NCI-H345 treated with DMSO at 0.1 percent for 48 hours (cell line): ENCODE results near the gene P2RX7.

Experiments used
- DNase-seq: peaks from one replicate; lab custom pipeline; 2025; ENCODE audit not compliant: unreplicated experiment; lab: John Stamatoyannopoulos, UW

P2RX7 gene

DNA sequence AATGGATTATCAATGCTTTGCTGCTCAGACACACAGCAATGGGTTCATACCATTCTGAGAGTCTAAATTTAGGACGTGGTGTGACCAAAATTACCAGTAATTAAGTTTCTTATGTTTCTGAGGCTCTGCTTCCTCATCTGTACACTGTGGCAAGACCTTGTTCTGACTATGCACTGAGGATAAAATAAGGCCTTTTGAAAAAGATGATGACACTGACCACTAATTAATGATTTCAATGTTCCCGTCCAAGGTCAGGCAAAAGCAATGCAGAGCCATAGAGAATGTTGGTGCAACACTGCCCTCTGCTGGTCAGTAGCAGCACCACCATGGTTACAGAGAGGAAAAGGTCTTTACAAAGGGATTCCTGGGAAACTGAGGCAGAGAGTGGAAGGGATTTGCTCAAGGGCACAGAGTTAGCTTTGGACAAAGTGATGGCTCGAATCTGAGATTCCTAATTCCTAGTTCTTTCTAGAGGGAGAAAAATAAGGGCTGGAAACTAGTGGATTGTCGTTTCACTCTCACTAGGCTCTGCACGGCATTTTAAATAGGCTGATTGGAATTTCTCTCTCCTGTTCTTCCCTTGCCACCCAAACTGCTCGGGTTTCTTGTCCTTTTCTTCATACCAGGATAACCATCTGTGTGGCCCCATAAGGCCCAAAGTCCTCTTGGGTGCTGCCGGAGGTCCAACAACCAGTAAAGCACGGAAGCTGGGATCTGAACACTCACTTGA lies 22.3 kb upstream of the P2RX7 start:
- peak; percentile 32 for DNase-seq

GRCh38 chr12:121111684-121112083 lies 21.0 kb upstream of the P2RX7 start:
- no peak for DNase-seq

DNA sequence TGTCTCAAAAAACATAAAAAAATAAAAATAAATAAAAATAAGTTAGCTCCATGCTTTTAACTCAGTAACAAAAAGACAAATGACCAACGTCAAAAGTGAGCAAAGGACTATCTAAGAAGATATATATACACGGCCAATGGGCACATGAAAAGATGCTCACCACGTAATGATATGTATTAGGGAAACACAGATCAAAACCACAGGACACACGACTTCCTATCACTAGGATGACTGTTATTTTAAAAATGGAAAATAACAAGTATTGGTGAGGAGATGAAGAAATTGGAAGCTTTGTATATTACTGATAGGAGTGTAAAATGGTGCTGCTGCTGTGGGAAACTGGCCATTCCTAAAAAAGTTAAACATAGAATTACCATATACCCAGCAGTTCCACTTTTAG lies 20.2 kb upstream of the P2RX7 start:
- no peak for DNase-seq

DNA sequence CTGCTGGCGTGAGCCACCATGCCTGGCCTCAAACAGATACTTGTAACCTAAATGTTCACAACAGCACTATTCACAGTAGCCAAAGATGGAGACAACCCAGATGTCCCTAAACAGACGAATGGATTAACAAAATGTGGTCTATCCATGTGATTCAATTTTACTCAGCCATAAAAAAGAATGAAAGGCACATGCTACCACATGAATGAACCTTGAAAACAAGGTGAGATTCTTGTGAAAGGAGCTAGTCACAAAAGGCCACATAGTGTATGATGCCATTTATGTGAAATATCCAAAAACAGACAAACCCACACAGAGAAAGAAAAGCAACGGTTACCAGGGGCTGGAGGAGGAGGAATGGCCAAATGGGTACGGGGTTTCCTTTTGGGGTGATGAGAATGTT lies 19.6 kb upstream of the P2RX7 start:
- no peak for DNase-seq

DNA sequence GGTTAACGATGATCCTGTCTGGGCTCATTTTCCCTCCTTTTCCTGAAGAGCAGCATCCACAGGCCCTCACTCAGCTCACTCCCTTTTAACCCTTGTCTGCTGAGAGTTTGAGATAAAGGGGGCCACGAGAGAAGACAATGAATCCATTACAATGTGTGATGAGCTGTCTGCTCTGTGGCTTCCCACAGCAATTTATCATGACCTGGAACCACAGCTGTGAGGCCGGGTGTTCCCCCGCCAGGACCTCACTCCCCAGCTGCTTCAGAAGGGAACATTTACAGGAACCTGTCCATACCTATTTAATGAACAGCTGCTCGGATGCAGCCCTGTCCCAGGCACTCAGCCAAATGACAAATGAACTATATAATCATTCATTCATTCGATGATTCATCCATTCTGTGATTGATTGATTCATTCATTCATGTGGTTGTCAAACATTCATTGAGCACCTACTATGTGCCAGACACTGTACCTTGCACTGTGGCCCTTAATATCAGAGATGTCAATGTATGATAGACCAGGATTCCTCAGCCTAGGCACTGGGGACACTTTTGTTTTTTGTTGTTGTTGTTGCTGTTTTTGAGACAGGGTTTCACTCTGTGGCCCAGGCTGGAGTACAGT lies 18.5 kb upstream of the P2RX7 start:
- DNase-seq, result no peak

DNA sequence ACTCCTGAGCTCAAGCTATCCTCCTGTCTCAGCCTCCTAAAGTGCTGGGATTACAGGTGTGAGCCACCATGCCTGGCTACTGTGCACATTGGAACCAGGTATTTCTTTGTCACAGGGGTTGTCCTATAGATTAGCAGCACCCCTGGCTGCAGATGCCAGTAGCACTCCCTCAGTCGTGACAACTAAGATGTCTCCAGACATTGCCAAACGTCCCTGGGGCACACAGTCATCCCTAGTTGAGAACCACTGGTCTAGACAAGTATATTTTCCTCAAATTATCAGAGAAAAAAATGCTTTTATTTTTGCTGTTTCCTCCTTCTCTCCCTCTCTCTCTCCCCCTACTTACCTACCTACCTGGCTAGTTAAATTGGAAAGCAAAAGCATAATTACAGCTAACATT lies 17.9 kb upstream of the P2RX7 start:
- no peak for DNase-seq

DNA sequence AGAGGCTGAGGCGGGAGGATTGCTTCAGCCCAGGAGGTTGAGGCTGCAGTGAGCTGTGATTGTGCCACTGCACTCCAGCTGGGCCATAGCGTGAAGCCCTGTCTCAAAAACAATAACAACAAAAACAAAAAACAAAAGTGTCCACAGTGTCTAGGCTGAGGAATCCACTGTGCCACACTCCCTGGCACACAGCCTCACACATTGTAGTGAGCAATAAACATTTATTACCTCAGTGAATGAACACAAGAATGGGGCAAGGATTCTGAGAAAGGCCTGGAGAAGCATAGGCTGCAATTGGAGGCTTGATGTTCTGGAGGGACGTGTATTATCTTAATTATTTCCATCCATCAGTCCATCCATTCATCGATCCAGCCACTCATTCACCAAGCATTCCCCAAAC lies 17.1 kb upstream of the P2RX7 start:
- DNase-seq, result no peak

GRCh38 chr12:121116318-121117225 lies 16.1 kb upstream of the P2RX7 start:
- no peak for DNase-seq

GRCh38 chr12:121117226-121117777 lies 15.4 kb upstream of the P2RX7 start:
- no peak for DNase-seq

GRCh38 chr12:121120323-121120722 lies 12.4 kb upstream of the P2RX7 start:
- DNase-seq, result no peak

DNA sequence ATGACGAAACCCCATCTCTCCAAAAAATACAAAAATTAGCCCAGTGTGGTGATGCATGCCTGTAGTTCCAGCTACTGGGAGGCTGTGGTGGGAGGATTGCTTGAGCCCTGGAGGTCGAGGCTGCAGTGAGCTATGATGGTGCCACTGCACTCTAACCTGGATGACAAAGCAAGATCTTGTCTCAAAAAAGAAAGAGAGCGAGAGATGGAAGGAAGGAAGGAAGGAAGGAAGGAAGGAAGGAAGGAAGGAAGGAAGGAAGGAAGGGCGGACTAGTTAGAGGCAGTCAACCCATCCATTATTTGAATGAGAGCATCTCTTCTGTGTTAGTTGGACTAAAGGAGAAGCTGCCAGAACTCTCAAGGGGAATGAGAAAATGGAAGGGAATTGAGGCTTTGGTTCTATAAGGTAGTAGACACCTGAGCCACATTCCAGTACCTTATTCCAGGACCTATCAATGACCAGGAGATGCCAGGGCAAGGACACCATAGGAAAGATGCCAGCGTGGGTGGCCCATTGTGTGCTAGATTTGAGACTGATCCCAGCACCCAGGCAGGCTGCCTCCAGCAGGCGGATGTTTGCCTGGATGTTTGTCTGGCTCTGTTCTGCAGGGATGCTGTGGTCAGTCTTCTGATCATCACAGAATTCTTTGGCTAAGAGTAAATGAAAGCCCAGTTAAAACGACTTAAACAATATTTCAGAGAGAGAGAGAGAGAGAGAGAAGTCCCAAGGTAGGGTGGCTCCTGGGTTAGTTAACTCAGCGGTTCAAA lies 11.5 kb upstream of the P2RX7 start:
- no peak for DNase-seq

- DNase-seq, result no peak
Measured at GRCh38 chr12:121121805-121122204, 10.9 kb upstream of the P2RX7 start.

- no peak for DNase-seq
Measured at GRCh38 chr12:121123488-121123887, 9.2 kb upstream of the P2RX7 start.

DNA sequence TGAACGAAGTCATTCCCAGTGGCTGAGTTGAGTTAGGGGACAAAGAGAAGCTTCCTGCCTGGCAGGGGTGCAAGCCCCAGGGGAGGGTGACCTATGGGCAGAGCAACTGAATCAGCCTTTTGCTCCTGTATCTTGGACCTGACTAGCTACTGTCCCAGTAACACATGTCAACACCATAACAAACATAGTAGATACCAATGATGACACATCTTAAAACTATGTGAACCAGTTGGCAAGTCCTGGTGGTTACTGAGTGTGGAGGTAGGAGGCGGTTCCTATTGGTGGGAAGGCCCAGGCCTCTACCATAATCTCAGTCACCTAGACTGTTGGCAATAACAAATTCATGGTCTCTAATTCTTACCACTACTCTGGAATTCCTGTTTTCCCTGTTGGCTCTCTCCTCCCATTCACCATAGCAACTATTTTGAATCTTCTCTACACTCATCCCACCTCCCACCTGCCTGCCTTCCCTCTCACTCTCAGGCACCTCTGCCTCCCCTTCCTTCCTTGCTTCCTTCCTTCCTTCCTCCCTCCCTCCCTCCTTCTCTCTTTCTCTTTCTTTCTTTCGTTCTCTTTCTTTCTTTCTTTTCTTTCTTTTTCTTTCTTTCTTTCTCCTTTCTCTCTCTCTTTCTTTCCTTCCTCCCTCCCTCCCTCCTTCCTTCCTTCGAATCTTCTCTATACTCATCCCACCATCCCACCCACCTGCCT lies 8.1 kb upstream of the P2RX7 start:
- no peak for DNase-seq

DNA sequence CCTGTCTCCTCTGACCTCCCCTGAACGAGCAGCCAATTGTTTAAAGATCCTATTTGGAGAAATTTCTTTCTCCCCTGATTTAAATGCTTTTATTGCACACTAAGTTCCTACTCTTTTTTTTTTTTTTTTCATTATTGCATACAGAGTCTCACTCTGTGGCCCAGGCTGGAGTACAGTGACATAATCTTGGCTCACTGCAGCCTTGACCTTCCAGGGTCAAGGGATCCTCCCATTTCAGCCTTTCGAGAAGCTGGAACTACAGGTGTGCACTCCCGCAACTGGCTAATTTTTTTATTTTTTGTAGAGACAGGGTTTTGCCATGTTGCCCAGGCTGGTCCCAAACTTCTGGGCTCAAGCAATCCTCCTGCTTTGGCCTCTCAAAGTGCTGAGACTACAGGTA lies 5.2 kb upstream of the P2RX7 start:
- DNase-seq, result no peak

GRCh38 chr12:121128908-121129810 lies 3.5 kb upstream of the P2RX7 start:
- no peak for DNase-seq

- DNase-seq, result no peak
Measured at GRCh38 chr12:121129811-121130147, 2.9 kb upstream of the P2RX7 start.

DNA sequence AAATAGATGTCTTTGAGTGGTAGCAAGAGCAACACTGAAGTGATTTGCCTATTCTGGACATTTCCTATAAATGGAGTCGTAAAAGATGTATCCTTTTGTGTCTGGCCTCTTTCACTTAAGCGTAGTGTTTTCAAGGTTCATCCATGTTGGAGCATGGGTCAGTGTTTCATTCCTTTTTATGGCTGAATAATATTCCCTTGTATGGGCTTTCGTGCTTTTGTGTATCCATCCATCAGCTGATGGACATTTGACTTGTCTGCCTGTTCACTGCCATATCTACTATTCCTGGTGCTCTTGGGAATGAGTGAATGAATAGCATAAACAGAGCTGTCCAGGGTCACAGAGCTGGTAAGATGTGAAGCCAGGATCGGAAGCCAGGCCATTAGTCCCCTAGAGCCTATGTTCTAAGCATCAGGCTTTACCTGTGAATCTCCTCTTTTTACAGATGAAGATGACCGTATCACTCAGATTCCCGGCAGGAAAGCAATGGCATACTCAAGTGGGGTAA lies 1.8 kb upstream of the P2RX7 start:
- DNase-seq, result no peak

DNA sequence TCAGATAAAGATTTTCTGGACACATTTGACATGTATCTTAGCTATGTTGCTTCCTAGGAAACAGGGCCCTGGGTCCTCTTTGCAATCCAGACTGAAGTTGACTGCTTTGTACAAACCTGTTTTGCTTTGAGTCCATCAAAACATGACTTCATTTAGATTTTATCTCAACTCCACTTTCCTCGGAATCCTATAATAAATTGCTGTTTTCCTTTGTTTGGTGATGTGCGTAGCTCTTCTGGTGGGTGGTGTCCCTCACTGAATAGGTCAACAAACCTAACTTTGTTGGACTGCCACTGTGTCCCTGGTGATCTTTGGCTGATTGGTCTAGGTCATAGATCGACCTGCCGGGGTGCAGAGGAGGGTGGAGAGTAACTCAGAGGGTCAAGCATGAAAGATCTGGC lies 735 bp upstream of the P2RX7 start:
- no peak for DNase-seq
